ENCODE data around the gene TXNRD3. TPM values are rescaled to one million over a fixed set of nuclear protein-coding genes. Genes with fewer than 3 reads are reported as not detected.

TXNRD3 gene
- total and polyA plus RNA-seq, 2 experiments from 2014 or later, result 15.7 to 16.2 TPM

- peak; percentile 87 for DNase-seq
- Histone ChIP-seq H4K20me1 (ENCODE audit: insufficient read depth) (no peaks in the 10 kb centered on the region), H3K27me3 (replicated peaks; ENCODE audit: insufficient read depth) (no peaks in the 10 kb centered on the region), H3K9me3 (ENCODE audit: low read depth) (no peaks in the 10 kb centered on the region), H3K4me1 (ENCODE audit: insufficient read depth) (peaks cover 46% of the 10 kb centered on the region), H3K27ac (peak overlapping the region; percentile 49), H3K9me2 (ENCODE audit: insufficient read depth) (no peaks in the 10 kb centered on the region), H3K4me3 (peak overlapping the region; percentile 13; the same call in 1 of the 2 replicates), H3K4me2 (ENCODE audit: unreplicated experiment) (peak overlapping the region; percentile 70), H2AFZ (no peak overlapping the region), H3K36me3 (ENCODE audit: low read depth) (no peaks in the 10 kb centered on the region), H3K9ac (no peak overlapping the region), H3K79me2 (ENCODE audit: insufficient read depth) (no peaks in the 10 kb centered on the region), H3F3A (ENCODE audit: insufficient read depth) (peaks cover 54% of the 10 kb centered on the region)
- no peak for TF ChIP-seq EZH2phosphoT487 (IDR thresholded peaks at IDR 0.05; ENCODE audit: insufficient read depth, low read depth)
- TF ChIP-seq EZH2 (IDR thresholded peaks at IDR 0.05; ENCODE audit: insufficient read depth, poor library complexity, severe bottlenecking), result no peak
- WGBS, 2 experiments (ENCODE audit: low coverage in 1 of 2, low lambda C conversion rate in 2 of 2, missing lambda C conversion rate in 2 of 2), result 24 to 36% methylated on average over 1 of the region's 1 CpG
- in situ Hi-C loops (cut with MboI), result no loop called here
Measured at GRCh38 chr3:126621171-126621570, 33.8 kb downstream of the TXNRD3 start.

GRCh38 chr3:126620738-126621137 lies 34.2 kb downstream of the TXNRD3 start:
- no peak overlapping the region for H3K9ac ChIP-seq
- no peaks in the 10 kb centered on the region for H3K36me3 ChIP-seq (ENCODE audit: low read depth)
- H3K9me2 ChIP-seq (ENCODE audit: insufficient read depth), result no peaks in the 10 kb centered on the region
- H3K27ac ChIP-seq, result peak overlapping the region; percentile 49
- 75 to 81% methylated on average over 7 of the region's 7 CpGs for WGBS, 2 experiments (ENCODE audit: low coverage in 1 of 2, low lambda C conversion rate in 2 of 2, missing lambda C conversion rate in 2 of 2)
- peak; percentile 55 for DNase-seq
- no peaks in the 10 kb centered on the region for H4K20me1 ChIP-seq (ENCODE audit: insufficient read depth)
- H3F3A ChIP-seq (ENCODE audit: insufficient read depth), result peaks cover 54% of the 10 kb centered on the region
- no peak overlapping the region for H2AFZ ChIP-seq
- no peaks in the 10 kb centered on the region for H3K27me3 ChIP-seq (replicated peaks; ENCODE audit: insufficient read depth)
- no peak overlapping the region for H3K4me3 ChIP-seq
- in situ Hi-C loops (cut with MboI), result no loop called here
- no peaks in the 10 kb centered on the region for H3K79me2 ChIP-seq (ENCODE audit: insufficient read depth)
- peaks cover 46% of the 10 kb centered on the region for H3K4me1 ChIP-seq (ENCODE audit: insufficient read depth)
- H3K4me2 ChIP-seq (ENCODE audit: unreplicated experiment), result peak overlapping the region; percentile 70
- H3K9me3 ChIP-seq (ENCODE audit: low read depth), result no peaks in the 10 kb centered on the region
- TF ChIP-seq EZH2phosphoT487 (IDR thresholded peaks at IDR 0.05; ENCODE audit: insufficient read depth, low read depth) (no peak), EZH2 (IDR thresholded peaks at IDR 0.05; ENCODE audit: insufficient read depth, poor library complexity, severe bottlenecking) (no peak)

- no peaks in the 10 kb centered on the region for H3K27me3 ChIP-seq (replicated peaks; ENCODE audit: insufficient read depth)
- H3K4me3 ChIP-seq, result no peak overlapping the region
- peaks cover 46% of the 10 kb centered on the region for H3K4me1 ChIP-seq (ENCODE audit: insufficient read depth)
- no peak overlapping the region for H3K27ac ChIP-seq
- no peak overlapping the region for H3K4me2 ChIP-seq (ENCODE audit: unreplicated experiment)
- H3K9ac ChIP-seq, result no peak overlapping the region
- H3F3A ChIP-seq (ENCODE audit: insufficient read depth), result peaks cover 54% of the 10 kb centered on the region
- no peaks in the 10 kb centered on the region for H3K9me2 ChIP-seq (ENCODE audit: insufficient read depth)
- no peak for DNase-seq
- no peak overlapping the region for H2AFZ ChIP-seq
- H4K20me1 ChIP-seq (ENCODE audit: insufficient read depth), result no peaks in the 10 kb centered on the region
- no peaks in the 10 kb centered on the region for H3K36me3 ChIP-seq (ENCODE audit: low read depth)
- no peaks in the 10 kb centered on the region for H3K9me3 ChIP-seq (ENCODE audit: low read depth)
- in situ Hi-C loops (cut with MboI), result no loop called here
- no peak for TF ChIP-seq EZH2phosphoT487 (IDR thresholded peaks at IDR 0.05; ENCODE audit: insufficient read depth, low read depth)
- TF ChIP-seq EZH2 (IDR thresholded peaks at IDR 0.05; ENCODE audit: insufficient read depth, poor library complexity, severe bottlenecking), result no peak
- no peaks in the 10 kb centered on the region for H3K79me2 ChIP-seq (ENCODE audit: insufficient read depth)
Measured at GRCh38 chr3:126618760-126619159, 36.2 kb downstream of the TXNRD3 start.

- WGBS, 2 experiments (ENCODE audit: low coverage in 1 of 2, low lambda C conversion rate in 2 of 2, missing lambda C conversion rate in 2 of 2), result 46 to 47% methylated on average over 1 of the region's 1 CpG
- no peaks in the 10 kb centered on the region for H3K9me2 ChIP-seq (ENCODE audit: insufficient read depth)
- H3K79me2 ChIP-seq (ENCODE audit: insufficient read depth), result no peaks in the 10 kb centered on the region
- H3K9me3 ChIP-seq (ENCODE audit: low read depth), result no peaks in the 10 kb centered on the region
- H2AFZ ChIP-seq, result no peak overlapping the region
- H4K20me1 ChIP-seq (ENCODE audit: insufficient read depth), result no peaks in the 10 kb centered on the region
- peaks cover 44% of the 10 kb centered on the region for H3K4me1 ChIP-seq (ENCODE audit: insufficient read depth)
- H3K4me2 ChIP-seq (ENCODE audit: unreplicated experiment), result peak overlapping the region; percentile 10
- TF ChIP-seq EZH2 (IDR thresholded peaks at IDR 0.05; ENCODE audit: insufficient read depth, poor library complexity, severe bottlenecking), result no peak
- no peak for TF ChIP-seq EZH2phosphoT487 (IDR thresholded peaks at IDR 0.05; ENCODE audit: insufficient read depth, low read depth)
- H3F3A ChIP-seq (ENCODE audit: insufficient read depth), result peaks cover 50% of the 10 kb centered on the region
- no peaks in the 10 kb centered on the region for H3K36me3 ChIP-seq (ENCODE audit: low read depth)
- H3K27me3 ChIP-seq (replicated peaks; ENCODE audit: insufficient read depth), result no peaks in the 10 kb centered on the region
- DNase-seq, result no peak
- in situ Hi-C loops (cut with MboI), result no loop called here
- no peak overlapping the region for H3K9ac ChIP-seq
- no peak overlapping the region for H3K27ac ChIP-seq
- no peak overlapping the region for H3K4me3 ChIP-seq
Measured at GRCh38 chr3:126618021-126618420, 36.9 kb downstream of the TXNRD3 start.

- Histone ChIP-seq H3K27ac (no peak overlapping the region), H3K4me2 (ENCODE audit: unreplicated experiment) (peak overlapping the region; percentile 10), H2AFZ (no peak overlapping the region), H3K4me1 (ENCODE audit: insufficient read depth) (peaks cover 40% of the 10 kb centered on the region), H3K79me2 (ENCODE audit: insufficient read depth) (no peaks in the 10 kb centered on the region), H3K36me3 (ENCODE audit: low read depth) (0 out of 2 replicates have a peak, but pooled peaks cover 2% of the 10 kb centered on the region), H3K9me2 (ENCODE audit: insufficient read depth) (no peaks in the 10 kb centered on the region), H3K4me3 (no peak overlapping the region), H3F3A (ENCODE audit: insufficient read depth) (peaks cover 46% of the 10 kb centered on the region), H4K20me1 (ENCODE audit: insufficient read depth) (no peaks in the 10 kb centered on the region), H3K9me3 (ENCODE audit: low read depth) (no peaks in the 10 kb centered on the region), H3K9ac (no peak overlapping the region), H3K27me3 (replicated peaks; ENCODE audit: insufficient read depth) (no peaks in the 10 kb centered on the region)
- in situ Hi-C loops (cut with MboI), result no loop called here
- TF ChIP-seq EZH2 (IDR thresholded peaks at IDR 0.05; ENCODE audit: insufficient read depth, poor library complexity, severe bottlenecking) (no peak), EZH2phosphoT487 (IDR thresholded peaks at IDR 0.05; ENCODE audit: insufficient read depth, low read depth) (no peak)
- DNase-seq, result no peak
Measured at GRCh38 chr3:126617571-126617970, 37.4 kb downstream of the TXNRD3 start.
